Sciatic nerve (tissue), 2 donors: ENCODE measurements around the gene MTA2. TPM values are rescaled to one million over a fixed set of nuclear protein-coding genes. Genes with fewer than 3 reads are reported as not detected.
A peak's percentile ranks its signal among the peaks of the same experiment; 100 is the strongest.

Experiments used
- ATAC-seq: fragments of 200-7000 bp; cut with Tn5 transposase; one replicate; pipeline ENCODE4 v1.9.1; 2020; ENCODE audit warnings: mild to moderate bottlenecking, moderate library complexity
- DNase-seq: peaks from one replicate; pipeline ENCODE4 v3.0.0-alpha.2; 2020; ENCODE audit warnings: low spot score
- intact Hi-C: fragments of 100-400 bp; cut with DNase I; formaldehyde crosslinking; loops from one replicate; pipeline ENCODE4 v1.14.2; 2022
- total RNA-seq: library from RNA; stranded (reverse); fragmentation: NEBNext Ultra II Directional; extraction: Animal tissue kit (Norgen Biotek cat#: 25700); gene quantifications from one replicate; pipeline ENCODE4 v1.2.1, GENCODE V29; 2021
- donor health status: DM: no; HTN: no; CAD: no.
- donor health status: DM: no; HTN: no; CAD: no.

The MTA2 gene
- total RNA-seq, 1 donor from 2014 or later = 86.6 TPM

GRCh38 chr11:62614275-62614674, 12.6 kb upstream of the MTA2 start:
- intact Hi-C loops = no loop called here

GRCh38 chr11:62613291-62613778, 11.7 kb upstream of the MTA2 start:
- intact Hi-C loops = no loop called here
- peak; percentile 24 for ATAC-seq
- DNase-seq = no peak

More at GRCh38 chr11:62614275-62614674, 12.6 kb upstream of the MTA2 start:
- DNase-seq (no peak), ATAC-seq (no peak)

GRCh38 chr11:62612366-62613290, 11.0 kb upstream of the MTA2 start, which contains the start of the genes EML3 and ROM1:
Gene EML3, minus strand, starts transcription at chr11:62612775. Its CDS starts 318 bp downstream, at chr11:62612457.
Gene ROM1, plus strand, starts transcription at chr11:62613257. Its CDS starts 25 bp downstream, at chr11:62613282.
- peak; percentile 90 for ATAC-seq
- DNase-seq = peak; percentile 96
- intact Hi-C loops = no loop called here

GRCh38 chr11:62611705-62612365, 10.2 kb upstream of the MTA2 start:
- DNase-seq (peak; percentile 72), ATAC-seq (peak; percentile 19)
- intact Hi-C loops = no loop called here

GRCh38 chr11:62610814-62611704, 9.4 kb upstream of the MTA2 start:
- intact Hi-C loops = no loop called here

GRCh38 chr11:62610403-62610802, 8.7 kb upstream of the MTA2 start:
- no peak for ATAC-seq
- intact Hi-C loops = no loop called here

More at GRCh38 chr11:62610814-62611704, 9.4 kb upstream of the MTA2 start:
- ATAC-seq (no peak), DNase-seq (no peak)

GRCh38 chr11:62608776-62609175, 7.1 kb upstream of the MTA2 start:
- no peak for ATAC-seq

More at GRCh38 chr11:62610403-62610802, 8.7 kb upstream of the MTA2 start:
- no peak for DNase-seq

GRCh38 chr11:62607714-62608113, 6.0 kb upstream of the MTA2 start:
- ATAC-seq = no peak
- intact Hi-C loops = no loop called here
- no peak for DNase-seq

More at GRCh38 chr11:62608776-62609175, 7.1 kb upstream of the MTA2 start:
- no peak for DNase-seq
- intact Hi-C loops = no loop called here

- intact Hi-C loops = no loop called here
- ATAC-seq = no peak
- no peak for DNase-seq
Measured at GRCh38 chr11:62605902-62606301, 4.2 kb upstream of the MTA2 start.

- DNase-seq (no peak), ATAC-seq (no peak)
- intact Hi-C loops = no loop called here
Measured at GRCh38 chr11:62605467-62605866, 3.8 kb upstream of the MTA2 start.

- ATAC-seq = no peak
Measured at GRCh38 chr11:62604460-62605120, 2.9 kb upstream of the MTA2 start.

GRCh38 chr11:62603776-62604299, 2.2 kb upstream of the MTA2 start:
- intact Hi-C loops = no loop called here
- DNase-seq (no peak), ATAC-seq (no peak)

More at GRCh38 chr11:62604460-62605120, 2.9 kb upstream of the MTA2 start:
- intact Hi-C loops = no loop called here
- DNase-seq = no peak

GRCh38 chr11:62603072-62603408, 1.4 kb upstream of the MTA2 start:
- intact Hi-C loops = no loop called here
- DNase-seq (no peak), ATAC-seq (no peak)

- DNase-seq (peak; percentile 88), ATAC-seq (peak; percentile 67)
- intact Hi-C loops = no loop called here
Measured at GRCh38 chr11:62602141-62603071, 741 bp upstream of the MTA2 start.

GRCh38 chr11:62601122-62601371, 618 bp downstream of the MTA2 start:
- ATAC-seq (no peak), DNase-seq (no peak)
- intact Hi-C loops = loop anchor here (1.0 kb wide), 1 partner anchor 95 kb away; no protein-coding TSS in a partner anchor

- no peak for ATAC-seq
- intact Hi-C loops = loop anchor here (1.0 kb wide), 1 partner anchor 96 kb away; no protein-coding TSS in a partner anchor
- no peak for DNase-seq
Measured at GRCh38 chr11:62600367-62601121, 1.1 kb downstream of the MTA2 start.
